HL-60 (cell line): Measurements from ENCODE around the gene P2RX3.

Source experiments
- DNase-seq, 2 experiments: peaks; one replicate each; pipeline ENCODE4 v3.0.0-alpha.2; 2010 to 2020; ENCODE audit warnings: low read depth in 1 of 2, low spot score in 1 of 2
- H3K27ac ChIP-seq: fragments of 250-450 bp; sonication (Bioruptor Pico); replicated peaks from 2 replicates; pipeline ENCODE4 v1.5.1; 2020; ENCODE audit warnings: mild to moderate bottlenecking, moderate library complexity
- H3K27me3 ChIP-seq: fragments of 250-450 bp; sonication (Bioruptor Pico); 2 replicates; pipeline ENCODE4 v1.5.1; 2021; ENCODE audit warnings: mild to moderate bottlenecking, moderate library complexity; ENCODE audit not compliant: insufficient read depth, poor library complexity, severe bottlenecking
- H3K4me3 ChIP-seq: replicated peaks from 2 replicates; pipeline ENCODE4 v1.5.1; 2011; ENCODE audit warnings: mild to moderate bottlenecking, control low read depth, low read length; ENCODE audit not compliant: insufficient read depth
- CTCF ChIP-seq: IDR thresholded peaks from one replicate; pipeline ENCODE4 v1.5.1; 2011; ENCODE audit warnings: low read length, control low read depth, inconsistent platforms; ENCODE audit not compliant: insufficient read depth
- GABPA ChIP-seq: IDR thresholded peaks from 2 replicates; pipeline ENCODE4 v1.6.1; 2012; ENCODE audit warnings: low read depth
- POLR2AphosphoS5 ChIP-seq: IDR thresholded peaks from 2 replicates; pipeline ENCODE4 v1.6.1; 2012; ENCODE audit warnings: low read depth
- REST ChIP-seq: IDR thresholded peaks from 2 replicates; pipeline ENCODE4 v1.6.1; 2012; ENCODE audit warnings: low read depth; ENCODE audit not compliant: insufficient replicate concordance
- SPI1 ChIP-seq: IDR thresholded peaks from 2 replicates; pipeline ENCODE4 v1.6.1; 2012; ENCODE audit warnings: low read depth, mild to moderate bottlenecking, borderline replicate concordance

P2RX3 gene

GRCh38 chr11:57373146-57373545 is 35.0 kb downstream of the P2RX3 start:
- no peak overlapping the region for H3K4me3 ChIP-seq
- no peaks in the 10 kb centered on the region for H3K27me3 ChIP-seq
- no peak overlapping the region for H3K27ac ChIP-seq
- TF ChIP-seq POLR2AphosphoS5 (no peak), REST (no peak), GABPA (no peak), CTCF (no peak), SPI1 (no peak)
- DNase-seq = no peak

- TF ChIP-seq POLR2AphosphoS5 = no peak
- TF ChIP-seq CTCF = no peak
- TF ChIP-seq GABPA = no peak
- TF ChIP-seq REST = no peak
- no peak for TF ChIP-seq SPI1
- no peak for DNase-seq
- H3K4me3 ChIP-seq = no peak overlapping the region
- no peaks in the 10 kb centered on the region for H3K27me3 ChIP-seq
- no peak overlapping the region for H3K27ac ChIP-seq
These were observed 36.8 kb downstream of the P2RX3 start for GRCh38 chr11:57374966-57375365.

GRCh38 chr11:57375490-57375889 is 37.3 kb downstream of the P2RX3 start:
- Histone ChIP-seq H3K27me3 (no peaks in the 10 kb centered on the region), H3K4me3 (no peak overlapping the region), H3K27ac (no peak overlapping the region)
- TF ChIP-seq SPI1 = no peak
- no peak for TF ChIP-seq REST
- TF ChIP-seq CTCF = no peak
- no peak for TF ChIP-seq GABPA
- no peak for TF ChIP-seq POLR2AphosphoS5
- no peak for DNase-seq
